Fibroblast of the aortic adventitia (primary cell): Measurements from ENCODE around the gene FBXL15. TPM values are rescaled to one million over a fixed set of nuclear protein-coding genes. Genes with fewer than 3 reads are reported as not detected.

Source experiments
- DNase-seq: peaks from one replicate; pipeline ENCODE4 v3.0.0-alpha.2; 2010; ENCODE audit warnings: low read depth
- H3K4me3 ChIP-seq: 2 replicates; pipeline ENCODE4 v1.5.1; 2011; ENCODE audit warnings: low read depth, mild to moderate bottlenecking, control low read depth, low read length, moderate library complexity
- CTCF ChIP-seq: IDR thresholded peaks from 2 replicates; pipeline ENCODE4 v1.5.1; 2011; ENCODE audit warnings: mild to moderate bottlenecking, low read length, control low read depth, inconsistent platforms; ENCODE audit not compliant: insufficient read depth
- total RNA-seq: library from RNA; depleted of rRNA; stranded (reverse); fragments of >200 nt; gene quantifications from 2 replicates; pipeline ENCODE4 v1.2.3, GENCODE V29; 2012; ENCODE audit warnings: low replicate concordance

Gene FBXL15
- total RNA-seq = 5.2 and 39.6 TPM in 2 replicates

DNA sequence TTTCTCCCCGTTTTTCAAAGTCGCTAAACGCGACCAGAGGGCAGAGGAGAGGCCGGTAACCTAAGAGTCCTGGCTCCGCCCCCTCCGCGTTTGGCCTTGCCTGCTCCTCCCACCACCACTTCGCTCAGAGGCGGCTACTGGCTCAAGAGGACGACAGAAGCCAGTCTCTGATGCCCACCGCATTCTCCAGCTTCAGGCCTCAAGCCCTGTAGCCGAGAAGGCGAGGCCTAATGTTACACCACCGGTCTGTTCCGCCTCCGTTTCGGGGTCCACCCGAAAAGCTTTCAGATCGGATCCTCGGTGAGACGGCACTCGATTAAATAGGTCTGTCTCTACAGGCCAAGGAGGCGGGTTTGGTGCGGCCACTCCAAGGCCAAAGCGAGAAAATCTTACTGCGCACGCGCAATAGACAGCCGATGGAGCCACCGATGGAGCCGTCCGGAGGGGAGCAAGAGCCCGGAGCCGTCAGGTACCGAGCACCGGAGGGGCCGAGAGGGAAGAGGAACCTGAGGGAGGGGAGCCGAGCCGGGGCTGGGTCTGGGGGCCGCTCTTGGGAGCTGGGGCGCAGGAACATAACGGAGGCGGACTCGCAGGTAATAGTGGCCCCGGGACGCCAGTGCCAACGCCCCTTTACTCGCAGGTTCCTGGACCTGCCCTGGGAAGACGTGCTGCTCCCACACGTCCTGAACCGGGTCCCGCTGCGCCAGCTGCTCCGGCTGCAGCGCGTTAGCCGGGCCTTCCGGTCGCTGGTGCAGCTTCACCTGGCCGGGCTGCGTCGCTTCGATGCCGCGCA, at the start of gene FBXL15:
Gene FBXL15, plus strand, starts transcription at position 123 of the 793 bp plus-strand sequence. Its CDS starts 294 bp downstream, at position 417.
- TF ChIP-seq CTCF = no peak
- H3K4me3 ChIP-seq = peak within 1 kb of the TSS; percentile 94
- DNase-seq = peak; percentile 98

DNA sequence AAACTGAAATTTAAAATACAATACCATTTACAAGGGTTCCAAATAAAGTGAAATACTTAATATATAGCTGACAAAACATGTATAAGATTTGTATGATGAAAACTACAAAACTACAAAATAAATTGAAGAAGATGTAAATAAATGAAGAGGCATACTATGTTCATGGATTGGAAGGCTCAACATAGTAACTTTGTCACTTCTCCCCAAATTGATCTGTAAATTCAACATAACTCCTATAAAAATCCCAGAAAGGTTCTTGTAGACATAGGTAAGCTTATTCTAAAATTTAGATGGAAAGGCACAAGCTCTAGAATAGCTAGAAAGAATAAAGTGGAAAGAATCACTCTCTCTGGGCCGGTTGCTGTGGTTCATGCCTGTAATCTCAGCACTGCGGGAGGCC, 49.3 kb upstream of the FBXL15 start:
- no peak for TF ChIP-seq CTCF
- no peak for DNase-seq
- no peak overlapping the region for H3K4me3 ChIP-seq

- no peak overlapping the region for H3K4me3 ChIP-seq
- no peak for DNase-seq
- peak; percentile 26 for TF ChIP-seq CTCF
These were observed 45.4 kb upstream of the FBXL15 start for GRCh38 chr10:102375250-102375649.

DNA sequence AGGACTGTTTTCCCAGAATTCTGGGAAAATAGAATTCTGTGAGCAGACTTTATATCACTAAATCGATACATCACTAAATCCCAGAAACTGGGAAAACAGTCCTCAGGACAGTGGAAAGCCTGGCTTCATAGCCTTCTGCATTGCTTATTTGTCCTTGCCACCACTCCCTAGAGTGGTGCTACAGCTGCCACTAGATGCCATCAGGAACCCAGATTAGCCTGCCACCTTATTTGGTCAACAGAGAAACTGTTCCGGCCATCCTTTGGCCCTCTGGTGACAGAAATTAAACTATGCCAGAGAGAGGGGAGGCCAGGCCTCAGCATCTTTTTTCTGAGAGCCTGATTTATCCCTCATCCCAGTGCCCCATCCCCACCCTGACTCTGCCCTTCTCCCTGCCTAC, 44.8 kb upstream of the FBXL15 start:
- no peak for DNase-seq
- no peak overlapping the region for H3K4me3 ChIP-seq
- no peak for TF ChIP-seq CTCF

GRCh38 chr10:102376901-102377300, 43.7 kb upstream of the FBXL15 start:
- H3K4me3 ChIP-seq = no peak overlapping the region
- no peak for DNase-seq
- TF ChIP-seq CTCF = no peak

DNA sequence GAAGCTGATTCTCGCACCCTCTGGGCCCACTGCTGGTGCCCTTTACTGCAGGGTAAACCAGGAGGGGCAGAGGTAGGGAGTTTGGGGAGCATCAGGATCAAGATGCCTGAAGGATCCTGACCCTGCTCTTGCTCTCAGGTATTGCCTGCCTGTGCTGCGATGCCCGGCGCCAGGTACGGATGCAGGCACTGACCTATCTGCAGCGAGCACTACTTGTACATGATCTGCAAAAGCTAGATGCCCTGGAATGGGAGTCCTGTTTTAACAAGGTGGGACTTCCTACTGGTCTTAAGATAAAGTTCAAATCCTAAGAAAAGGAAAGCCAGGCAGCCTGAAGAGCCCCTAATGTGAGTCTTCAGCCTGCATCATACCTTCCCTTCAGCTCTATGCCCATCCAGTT, 41.3 kb upstream of the FBXL15 start:
- TF ChIP-seq CTCF = no peak
- no peak for DNase-seq
- H3K4me3 ChIP-seq = no peak overlapping the region
